Dermis blood vessel endothelial cell (primary cell): Measurements from ENCODE around the gene SLC9B2. TPM values are rescaled to one million over a fixed set of nuclear protein-coding genes. Genes with fewer than 3 reads are reported as not detected.
"Not testable (repeated sequence)": the region's sequence is repeated elsewhere in the genome, so short reads cannot be mapped to it uniquely, and the experiment has no call there.

Experiments
- DNase-seq: peaks from one replicate; pipeline ENCODE4 v3.0.0; 2010
- total RNA-seq: library from RNA; depleted of rRNA; stranded (reverse); fragments of >200 nt; gene quantifications from 2 replicates; pipeline ENCODE4 v1.2.3, GENCODE V29; 2014

Gene SLC9B2
- total RNA-seq, 1 donor from 2014 or later = 22.6 TPM

- peak; percentile 97 for DNase-seq
These were observed 57.0 kb downstream of the SLC9B2 start, which contains the start of gene SLC9B1 for GRCh38 chr4:103019308-103020124. SLC9B1 (minus strand) TSS chr4:103019705; CDS start chr4:102991711, 27,994 bp downstream.

- peak; percentile 40 for DNase-seq
These were observed 57.9 kb downstream of the SLC9B2 start for GRCh38 chr4:103018391-103019307.

GRCh38 chr4:103012551-103012950 is 64.0 kb downstream of the SLC9B2 start:
- no peak for DNase-seq

GRCh38 chr4:103012060-103012459 is 64.5 kb downstream of the SLC9B2 start:
- no peak for DNase-seq

GRCh38 chr4:103011378-103012025 is 65.1 kb downstream of the SLC9B2 start:
- no peak for DNase-seq

GRCh38 chr4:103010804-103011203 is 65.8 kb downstream of the SLC9B2 start:
- no peak for DNase-seq

- DNase-seq = peak; percentile 86
These were observed 67.5 kb downstream of the SLC9B2 start for GRCh38 chr4:103008875-103009729.

- peak; percentile 44 for DNase-seq
These were observed 74.0 kb downstream of the SLC9B2 start for GRCh38 chr4:103002551-103002950.

- no peak for DNase-seq
These were observed 81.8 kb downstream of the SLC9B2 start for GRCh38 chr4:102994803-102995202.

- DNase-seq = not testable (repeated sequence)
These were observed 82.6 kb downstream of the SLC9B2 start for GRCh38 chr4:102993985-102994384.

GRCh38 chr4:102988429-102989020 is 88.0 kb downstream of the SLC9B2 start:
- no peak for DNase-seq

GRCh38 chr4:102981005-102981404 is 95.6 kb downstream of the SLC9B2 start:
- DNase-seq = no peak

Other genes with a start within 250 kb of the SLC9B2 start
- 313 and 433 TPM in 2 replicates for gene UBE2D3, start 249.2 kb downstream of the SLC9B2 start, total RNA-seq
- gene CISD2, start 207.8 kb downstream of the SLC9B2 start, total RNA-seq = 22.2 and 23.0 TPM in 2 replicates
- gene SLC9B1, start 57.1 kb downstream of the SLC9B2 start, total RNA-seq = 0.09 TPM in 1 of 2 replicates, not detected in the other
- 25.5 and 26.5 TPM in 2 replicates for gene BDH2, start 23.1 kb upstream of the SLC9B2 start, total RNA-seq
- gene CENPE, start 121.6 kb upstream of the SLC9B2 start, total RNA-seq = 6.1 and 39.1 TPM in 2 replicates